K562 (cell line): ENCODE data around the gene TBC1D20. TPM values are rescaled to one million over a fixed set of nuclear protein-coding genes. Genes with fewer than 3 reads are reported as not detected.

Source experiments
- CCAR2 ChIP-seq: fragments of 200-400 bp; formaldehyde crosslinking; IDR thresholded peaks from 2 replicates; pipeline ENCODE4 v1.6.1; 2017; ENCODE audit warnings: mild to moderate bottlenecking, low read depth, low read length
- CCNT2 ChIP-seq: IDR thresholded peaks from 2 replicates; pipeline ENCODE4 v1.6.1; 2011; ENCODE audit warnings: borderline replicate concordance, low read depth, mild to moderate bottlenecking, moderate library complexity, mixed read lengths, low read length; ENCODE audit not compliant: insufficient read length; ENCODE audit errors: extremely low read depth
- CTBP1 ChIP-seq: fragments of 450-650 bp; IDR thresholded peaks from 2 replicates; pipeline ENCODE4 v1.6.1; 2016; ENCODE audit warnings: borderline replicate concordance
- CXXC5 ChIP-seq: fragments of 250-450 bp; sonication (Bioruptor Pico); IDR thresholded peaks from 2 replicates; pipeline ENCODE4 v1.8.0; 2022; ENCODE audit warnings: inconsistent platforms, mild to moderate bottlenecking, moderate library complexity
- ELK1 ChIP-seq: sonication (generic); formaldehyde crosslinking; IDR thresholded peaks from 2 replicates; pipeline ENCODE4 v1.8.1; 2022; ENCODE audit warnings: missing genetic modification reagents
- FOXA1 ChIP-seq: fragments of 450-650 bp; IDR thresholded peaks from 2 replicates; pipeline ENCODE4 v1.6.1; 2016; ENCODE audit warnings: mild to moderate bottlenecking, borderline replicate concordance
- FOXP4 ChIP-seq: sonication (generic); formaldehyde crosslinking; IDR thresholded peaks from 2 replicates; pipeline ENCODE4 v1.8.0; 2022; ENCODE audit warnings: mild to moderate bottlenecking, missing genetic modification reagents, borderline replicate concordance
- GMEB1 ChIP-seq: fragments of 250-450 bp; sonication (Bioruptor Pico); IDR thresholded peaks from 2 replicates; pipeline ENCODE4 v1.4.0; 2020; ENCODE audit warnings: mild to moderate bottlenecking
- HDGF ChIP-seq: fragments of 450-650 bp; IDR thresholded peaks from 2 replicates; pipeline ENCODE4 v1.6.1; 2016
- JUN ChIP-seq, 2 experiments: sonication (generic) in 1 of 2; formaldehyde crosslinking in 1 of 2; IDR thresholded peaks; 2 replicates each; pipeline versions ENCODE4 v1.6.1 to v1.8.0; 2012 to 2022; ENCODE audit warnings: borderline replicate concordance in 2 of 2, mild to moderate bottlenecking in 2 of 2, improper control_type of control experiment in 1 of 2, low read depth in 1 of 2, low read length in 1 of 2, missing genetic modification reagents in 1 of 2
- MAZ ChIP-seq, 2 experiments: fragments of 450-650 bp in 1 of 2; sonication (generic) in 1 of 2; formaldehyde crosslinking; IDR thresholded peaks in 1 of 2; conservative IDR thresholded peaks in 1 of 2; 2 replicates each; pipeline versions ENCODE4 v1.4.0 to v1.5.0; 2020; ENCODE audit warnings: mild to moderate bottlenecking in 1 of 2, missing genetic modification reagents in 1 of 2
- PHF8 ChIP-seq: fragments of 200-600 bp; sonication (generic); IDR thresholded peaks from 2 replicates; pipeline ENCODE4 v1.6.1; 2012; ENCODE audit warnings: mixed run types, mild to moderate bottlenecking, inconsistent platforms, low read length, moderate library complexity, borderline replicate concordance
- POLR2H ChIP-seq: IDR thresholded peaks from 2 replicates; pipeline ENCODE4 v1.6.1; 2016; ENCODE audit warnings: missing genetic modification characterization, low read depth, mild to moderate bottlenecking, control low read depth, missing compliant biosample characterization, moderate library complexity
- RAD51 ChIP-seq: fragments of 450-650 bp; IDR thresholded peaks from 2 replicates; pipeline ENCODE4 v1.7.1; 2016; ENCODE audit warnings: low read depth, mild to moderate bottlenecking, borderline replicate concordance
- SOX6 ChIP-seq: fragments of 450-650 bp; IDR thresholded peaks from 2 replicates; pipeline ENCODE4 v1.6.1; 2014; ENCODE audit warnings: mild to moderate bottlenecking
- TBP ChIP-seq: optimal IDR thresholded peaks from 2 replicates; pipeline ENCODE3; 2011; ENCODE audit warnings: low read depth, low read length, improper control_type of control experiment
- VEZF1 ChIP-seq: fragments of 200-800 bp; sonication (Bioruptor generic); IDR thresholded peaks from 2 replicates; pipeline ENCODE4 v1.6.1; 2017; ENCODE audit warnings: missing genetic modification characterization, missing compliant biosample characterization
- ZBTB43 ChIP-seq: sonication (generic); formaldehyde crosslinking; IDR thresholded peaks from 2 replicates; pipeline ENCODE4 v1.8.0; 2023; ENCODE audit warnings: mild to moderate bottlenecking, missing genetic modification reagents
- polyA plus RNA-seq, 8 experiments: library from polyadenylated mRNA; depleted of rRNA in 4 of 8; stranded (reverse) in 5 of 8; unstranded in 3 of 8; fragments of >200 nt; fragmentation: Nextera tagmentation in 2 of 8; fragmentation: Illumina TruSeq in 1 of 8; extraction: Ambion mirVana in 2 of 8; extraction: Trizol in 1 of 8; gene quantifications; 2 replicates each; pipeline versions ENCODE4 v1.2.1 to v1.2.3, GENCODE V29; 2011 to 2014; ENCODE audit warnings: inconsistent platforms in 1 of 8, missing spikeins in 1 of 8
- total RNA-seq, 7 experiments: library from RNA; depleted of rRNA in 6 of 7; stranded (reverse); fragments of >200 nt in 6 of 7; fragmentation: Illumina TruSeq in 2 of 7; extraction: Trizol in 2 of 7; gene quantifications; 2 replicates each; pipeline versions ENCODE4 v1.2.1 to v1.2.3, GENCODE V29; 2011 to 2021; ENCODE audit warnings: low replicate concordance in 1 of 7

TBC1D20 gene
- total and polyA plus RNA-seq, 9 of the 15 experiments (the other 6 are each of a cell fraction or from before 2014, with no cell fraction given), result 7.0 to 25.3 (median 15.1) TPM

GRCh38 chr20:462199-462991, at the start of gene TBC1D20 (continued):
- 0 out of 2 replicates have a peak, but pooled peaks have one; percentile 7 for TF ChIP-seq CTBP1
- TF ChIP-seq JUN (IDR thresholded peaks at IDR 0.05; ENCODE audit: borderline replicate concordance, low read depth, low read length), result peak; percentile 26; the same call in 1 of the 2 replicates
- no peak for TF ChIP-seq JUN (CRISPR knock-in tag; IDR thresholded peaks at IDR 0.05; ENCODE audit: borderline replicate concordance)
- peak; percentile 97 for TF ChIP-seq CXXC5 (CRISPR knock-in tag)
- TF ChIP-seq VEZF1 (CRISPR knock-in tag), result peak; percentile 66
- TF ChIP-seq TBP, result peak; percentile 84
- no peak for TF ChIP-seq FOXA1
- peak; percentile 71 for TF ChIP-seq CCNT2
- TF ChIP-seq SOX6, result peak; percentile 32; the same call in 1 of the 2 replicates
- TF ChIP-seq FOXP4, result 0 out of 2 replicates have a peak, but pooled peaks have one; percentile 36
- TF ChIP-seq RAD51, result peak; percentile 54; the same call in 1 of the 2 replicates
- TF ChIP-seq CCAR2, result no peak
- TF ChIP-seq ELK1, result no peak
- peak; percentile 38; the same call in 1 of the 2 replicates for TF ChIP-seq POLR2H (tag)
- peak; percentile 89 for TF ChIP-seq GMEB1 (CRISPR knock-in tag)
- 0 out of 4 replicates have a peak, but pooled peaks of 1 of the 2 experiments have one; percentile 38 for TF ChIP-seq MAZ (CRISPR knock-in tag; conservative IDR thresholded peaks at IDR 0.05 in 1 of 2, IDR thresholded peaks at IDR 0.05 in 1 of 2)
- TF ChIP-seq ZBTB43 (CRISPR knock-in tag), result no peak
- TF ChIP-seq HDGF, result no peak
- peak; percentile 70; the same call in 1 of the 2 replicates for TF ChIP-seq PHF8
